ENCODE data around the gene PHETA2. TPM values are rescaled to one million over a fixed set of nuclear protein-coding genes. Genes with fewer than 3 reads are reported as not detected.

The PHETA2 gene
- total and polyA plus RNA-seq, 3 donors from 2014 or later: 2.8 to 5.5 (median 3.8) TPM

DNA sequence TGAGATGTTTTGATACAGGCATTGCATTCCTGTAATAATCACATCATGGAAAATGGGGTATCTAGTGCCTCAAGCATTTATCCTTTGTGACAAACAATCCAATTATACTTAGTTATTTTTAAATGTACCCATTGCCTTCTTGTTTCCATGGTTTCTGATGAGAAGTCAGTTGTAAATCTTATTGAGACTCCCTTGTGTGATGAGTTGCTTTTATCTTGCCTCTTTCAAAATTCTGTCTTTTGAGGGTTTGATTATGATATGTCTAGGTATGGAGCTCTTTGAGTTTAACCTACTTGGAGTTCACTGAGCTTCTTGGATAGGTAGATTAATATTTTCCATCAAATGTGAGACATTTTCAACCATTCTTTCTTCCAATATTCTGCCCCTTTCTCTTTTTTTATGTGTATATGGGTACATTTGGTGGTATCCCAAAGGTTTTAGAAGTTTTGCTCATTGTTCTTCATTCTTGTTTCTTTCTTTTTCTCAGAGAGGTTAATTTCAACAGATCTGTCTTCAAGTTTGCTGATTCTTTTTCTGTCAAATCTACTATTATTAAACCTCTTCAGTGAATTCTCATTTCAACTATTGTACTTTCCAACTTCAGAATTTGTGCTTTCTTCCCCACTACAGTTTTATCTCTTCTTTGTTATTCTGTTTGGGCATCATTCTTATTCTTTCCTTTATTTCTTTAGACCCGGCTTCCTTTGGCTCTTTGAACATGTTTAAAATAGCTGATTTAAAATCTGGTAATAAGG is 17.1 kb upstream of the PHETA2 start:
- no peaks in the 10 kb centered on the region for H3K36me3 ChIP-seq (ENCODE audit: low read depth, missing control alignments)
- DNase-seq: no peak
- no peak overlapping the region for H3K4me3 ChIP-seq
- H3K27me3 ChIP-seq: no peaks in the 10 kb centered on the region
- intact Hi-C loops (cut with DNase I; ENCODE audit: low total_unique reads): no loop called here
- no peaks in the 10 kb centered on the region for H3K9me3 ChIP-seq
- no peak for TF ChIP-seq CTCF (IDR thresholded peaks at IDR 0.05)
- no peak for TF ChIP-seq POLR2A (IDR thresholded peaks at IDR 0.05)
- 100% methylated on average over 1 of the region's 1 CpG for WGBS, 2 donors
- H3K27ac ChIP-seq: no peak overlapping the region
- no peaks in the 10 kb centered on the region for H3K4me1 ChIP-seq

DNA sequence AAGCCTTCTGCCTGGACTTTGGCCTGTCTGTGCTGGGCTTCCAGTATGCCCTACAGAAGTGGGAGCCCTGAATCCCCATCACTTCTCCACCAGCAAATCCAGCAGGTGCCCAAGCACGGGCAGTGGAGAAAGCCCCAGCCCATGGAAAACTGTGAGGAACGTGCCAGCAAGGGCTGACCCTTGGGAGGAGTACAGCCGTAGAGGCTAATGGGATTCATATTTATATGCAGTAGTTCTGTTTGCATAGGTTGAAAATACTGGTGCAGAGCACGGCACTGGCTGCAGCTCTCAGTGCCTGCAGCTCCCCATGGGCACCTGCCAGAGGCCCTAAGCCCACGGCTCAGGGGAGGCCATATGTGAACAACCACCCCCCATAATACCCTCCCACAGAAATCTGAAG is 13.6 kb upstream of the PHETA2 start:
- 93% methylated on average over 5 of the region's 5 CpGs; no CpG with 5 or more reads in 1 of the 2 donors for WGBS, 2 donors
- Histone ChIP-seq H3K4me1 (no peaks in the 10 kb centered on the region), H3K27me3 (no peaks in the 10 kb centered on the region), H3K36me3 (ENCODE audit: low read depth, missing control alignments) (no peaks in the 10 kb centered on the region), H3K27ac (no peak overlapping the region), H3K9me3 (no peaks in the 10 kb centered on the region), H3K4me3 (no peak overlapping the region)
- TF ChIP-seq POLR2A (IDR thresholded peaks at IDR 0.05) (no peak), CTCF (IDR thresholded peaks at IDR 0.05) (no peak)
- intact Hi-C loops (cut with DNase I; ENCODE audit: low total_unique reads): no loop called here
- DNase-seq: no peak

GRCh38 chr22:42061041-42061440 is 13.0 kb upstream of the PHETA2 start:
- H3K4me1 ChIP-seq: no peaks in the 10 kb centered on the region
- no peaks in the 10 kb centered on the region for H3K27me3 ChIP-seq
- no peak overlapping the region for H3K27ac ChIP-seq
- no peak overlapping the region for H3K4me3 ChIP-seq
- H3K36me3 ChIP-seq (ENCODE audit: low read depth, missing control alignments): no peaks in the 10 kb centered on the region
- DNase-seq: no peak
- no peaks in the 10 kb centered on the region for H3K9me3 ChIP-seq
- WGBS, 2 donors: 87 to 92% methylated on average over 6 to 7 of the region's 7 CpGs
- intact Hi-C loops (cut with DNase I; ENCODE audit: low total_unique reads): no loop called here
- TF ChIP-seq POLR2A (IDR thresholded peaks at IDR 0.05): no peak
- TF ChIP-seq CTCF (IDR thresholded peaks at IDR 0.05): no peak

- no peak for TF ChIP-seq POLR2A (IDR thresholded peaks at IDR 0.05)
- TF ChIP-seq CTCF (IDR thresholded peaks at IDR 0.05): no peak
- WGBS, 2 donors: 95 to 96% methylated on average over 7 to 10 of the region's 10 CpGs
- H3K36me3 ChIP-seq (ENCODE audit: low read depth, missing control alignments): no peaks in the 10 kb centered on the region
These were observed 11.4 kb upstream of the PHETA2 start for GRCh38 chr22:42062506-42063170.

More at GRCh38 chr22:42062506-42063170, 11.4 kb upstream of the PHETA2 start:
- no peak for DNase-seq
- Histone ChIP-seq H3K9me3 (no peaks in the 10 kb centered on the region), H3K27ac (no peak overlapping the region), H3K4me1 (no peaks in the 10 kb centered on the region), H3K4me3 (no peak overlapping the region), H3K27me3 (no peaks in the 10 kb centered on the region)
- intact Hi-C loops (cut with DNase I; ENCODE audit: low total_unique reads): no loop called here

All from testis (tissue), 3 donors.